CD14-positive monocyte (primary cell): ENCODE data around the gene SDE2. TPM values are rescaled to one million over a fixed set of nuclear protein-coding genes. Genes with fewer than 3 reads are reported as not detected.
A peak's percentile ranks its signal among the peaks of the same experiment; 100 is the strongest.

Experiments used
- DNase-seq, 3 donors: peaks; one replicate each; pipeline ENCODE4 v3.0.0-alpha.2; 2011 to 2022
- H2AFZ ChIP-seq: 2 replicates; pipeline ENCODE4 v1.6.0; 2012; ENCODE audit warnings: mild to moderate bottlenecking, low read depth, low read length, inconsistent platforms; ENCODE audit not compliant: insufficient read depth, poor library complexity, severe bottlenecking
- H3K27ac ChIP-seq, 2 donors: 1 replicate in 1 of 2; 2 replicates in 1 of 2; pipeline ENCODE4 v1.5.1; 2012 to 2013; ENCODE audit warnings: low read length in 2 of 2, control low read depth in 1 of 2, inconsistent platforms in 1 of 2, low read depth in 1 of 2, mild to moderate bottlenecking in 1 of 2
- H3K27me3 ChIP-seq, 2 donors: one replicate each; pipeline versions ENCODE4 v1.6.0 to v1.6.1; 2011 to 2013; ENCODE audit warnings: low read length in 2 of 2; ENCODE audit not compliant: control insufficient read depth in 2 of 2, insufficient read depth in 2 of 2
- H3K36me3 ChIP-seq, 2 donors: replicated peaks in 1 of 2; 1 replicate in 1 of 2; 2 replicates in 1 of 2; pipeline versions ENCODE4 v1.5.1 to v1.6.1; 2012 to 2013; ENCODE audit warnings: low read length in 2 of 2, control low read depth in 1 of 2, inconsistent platforms in 1 of 2, mild to moderate bottlenecking in 1 of 2; ENCODE audit not compliant: insufficient read depth in 2 of 2, control insufficient read depth in 1 of 2
- H3K4me1 ChIP-seq, 2 donors: 1 replicate in 1 of 2; 2 replicates in 1 of 2; pipeline versions ENCODE4 v1.5.1 to v1.6.1; 2012 to 2013; ENCODE audit warnings: low read length in 2 of 2, control low read depth in 1 of 2, inconsistent platforms in 1 of 2, mild to moderate bottlenecking in 1 of 2, moderate library complexity in 1 of 2; ENCODE audit not compliant: insufficient read depth in 2 of 2, control insufficient read depth in 1 of 2
- H3K4me2 ChIP-seq: replicated peaks from 2 replicates; pipeline ENCODE3; 2012; ENCODE audit warnings: low read length, moderate library complexity, mild to moderate bottlenecking; ENCODE audit not compliant: poor library complexity, severe bottlenecking; ENCODE audit errors: extremely low read depth
- H3K4me3 ChIP-seq, 3 experiments: fragments of 200-600 bp in 1 of 3; sonication (generic) in 1 of 3; replicated peaks in 1 of 3; 1 replicate in 2 of 3; 2 replicates in 1 of 3; pipeline ENCODE4 v1.5.1; 2011 to 2013; ENCODE audit warnings: low read length in 3 of 3, mild to moderate bottlenecking in 3 of 3, control low read depth in 2 of 3, low read depth in 2 of 3, inconsistent platforms in 1 of 3, moderate library complexity in 1 of 3
- H3K79me2 ChIP-seq: 2 replicates; pipeline ENCODE4 v1.6.0; 2012; ENCODE audit warnings: mild to moderate bottlenecking, control low read depth, inconsistent platforms, low read length, moderate library complexity; ENCODE audit not compliant: insufficient read depth
- H3K9ac ChIP-seq: 2 replicates; pipeline ENCODE4 v1.6.0; 2017; ENCODE audit warnings: low read length, mild to moderate bottlenecking; ENCODE audit not compliant: insufficient read depth, poor library complexity, severe bottlenecking
- H3K9me3 ChIP-seq, 2 donors: replicated peaks in 1 of 2; 1 replicate in 1 of 2; 2 replicates in 1 of 2; pipeline versions ENCODE4 v1.5.1 to v1.6.1; 2012 to 2013; ENCODE audit warnings: low read length in 2 of 2, control low read depth in 1 of 2; ENCODE audit not compliant: control insufficient read depth in 1 of 2, insufficient read depth in 1 of 2
- H4K20me1 ChIP-seq: 2 replicates; pipeline ENCODE4 v1.6.0; 2012; ENCODE audit warnings: mild to moderate bottlenecking, low read length, control low read depth, moderate library complexity; ENCODE audit not compliant: insufficient read depth
- H3K27ac Mint-ChIP-seq, 7 donors: one replicate each; pipeline ENCODE4 v1.8.0; 2020; ENCODE audit warnings: mild to moderate bottlenecking in 7 of 7, mixed read lengths in 7 of 7, moderate library complexity in 6 of 7, inconsistent platforms in 2 of 7
- H3K27me3 Mint-ChIP-seq, 3 donors: one replicate each; pipeline ENCODE4 v1.8.0; 2021 to 2022; ENCODE audit warnings: low read depth in 3 of 3, mild to moderate bottlenecking in 3 of 3, mixed read lengths in 3 of 3, moderate library complexity in 3 of 3, inconsistent platforms in 1 of 3
- H3K36me3 Mint-ChIP-seq, 2 donors: one replicate each; pipeline ENCODE4 v1.8.0; 2020; ENCODE audit warnings: mixed read lengths in 2 of 2, inconsistent platforms in 1 of 2, mild to moderate bottlenecking in 1 of 2
- H3K4me1 Mint-ChIP-seq: one replicate; pipeline ENCODE4 v1.8.0; 2020; ENCODE audit warnings: mild to moderate bottlenecking, mixed read lengths
- H3K4me3 Mint-ChIP-seq, 2 donors: one replicate each; pipeline ENCODE4 v1.8.0; 2020; ENCODE audit warnings: mild to moderate bottlenecking in 2 of 2, mixed read lengths in 2 of 2, moderate library complexity in 1 of 2
- H3K9me3 Mint-ChIP-seq, 7 donors: one replicate each; pipeline ENCODE4 v1.8.0; 2020 to 2022; ENCODE audit warnings: mixed read lengths in 7 of 7, mild to moderate bottlenecking in 6 of 7, moderate library complexity in 6 of 7, inconsistent platforms in 2 of 7
- WGBS: methylation state at CpG from one replicate; pipeline ENCODE4 v1.1.5; 2013; ENCODE audit warnings: missing lambda C conversion rate; ENCODE audit not compliant: insufficient coverage; 5-methylcytosine and 5-hydroxymethylcytosine counted together
- intact Hi-C, 2 donors: fragments of 100-400 bp; cut with micrococcal nuclease; formaldehyde crosslinking; loops; one replicate each; pipeline versions ENCODE4 v1.15.0 to v1.15.1; 2023
- polyA plus RNA-seq, 3 donors: library from polyadenylated mRNA; depleted of rRNA in 1 of 3; unstranded in 2 of 3; stranded (reverse) in 1 of 3; fragments of 300-500 nt in 2 of 3; fragments of >200 nt in 1 of 3; fragmentation: Illumina TruSeq in 2 of 3; gene quantifications; 1 replicate in 2 of 3; 2 replicates in 1 of 3; pipeline ENCODE4 v1.2.3, GENCODE V29; 2012 to 2021
- TF ChIP-seq, protein P1 (sequence below): fragments of 200-600 bp; IDR thresholded peaks from one replicate; pipeline ENCODE4 v1.8.0; 2022; ENCODE audit warnings: antibody characterized with exemption, mild to moderate bottlenecking

The SDE2 gene
- polyA plus RNA-seq, 3 donors, result 6.8 to 18.0 (median 8.4) TPM

DNA sequence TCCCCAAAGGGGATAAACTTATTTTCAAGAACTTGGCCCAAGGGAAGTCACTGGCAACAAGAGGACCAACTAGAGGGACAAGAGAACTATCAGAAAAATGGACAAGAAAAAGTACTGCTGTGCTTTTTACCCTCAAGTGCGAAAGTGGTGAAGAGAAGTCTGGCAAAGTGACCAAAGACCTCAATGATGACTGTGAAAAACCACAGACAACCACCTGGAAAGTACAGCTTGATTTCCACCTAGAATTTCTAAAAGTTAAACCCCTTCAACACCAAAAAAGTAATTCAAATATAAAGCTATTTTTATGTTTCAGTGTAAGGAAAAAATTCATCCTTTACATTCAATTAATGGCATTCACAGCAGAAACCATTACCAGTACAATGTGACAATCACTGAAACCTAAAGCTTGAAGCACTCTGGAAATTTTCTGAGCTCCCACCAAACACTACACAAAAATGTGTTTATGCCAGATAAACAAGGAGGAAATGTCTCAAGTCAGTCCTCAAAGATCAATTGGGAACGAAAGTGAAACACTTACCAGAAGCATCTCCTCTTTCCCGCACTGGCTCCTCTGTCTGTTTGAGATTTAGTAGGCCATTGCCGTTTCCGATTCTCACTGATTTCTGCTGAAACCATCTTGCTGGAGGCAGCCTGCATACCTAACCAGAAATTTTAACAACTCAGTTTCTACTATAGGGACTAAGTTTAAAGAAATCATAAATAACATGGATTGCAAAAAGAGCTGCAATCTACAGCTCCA lies 8.3 kb downstream of the SDE2 start:
- Mint-ChIP-seq H3K9me3 (no peaks in the 10 kb centered on the region), H3K27me3 (peaks cover 0 to 1% (median 0%) of the 10 kb centered on the region in 3 donors), H3K4me3 (no peak overlapping the region), H3K36me3 (peaks cover 72 to 84% of the 10 kb centered on the region in 2 donors), H3K4me1 (peaks cover 7% of the 10 kb centered on the region), H3K27ac (peak overlapping the region in 1 of 7 donors; percentile 50)
- Histone ChIP-seq H3K4me3 (no peak overlapping the region), H3K9ac (no peak overlapping the region), H3K9me3 (no peaks in the 10 kb centered on the region), H2AFZ (no peak overlapping the region), H3K79me2 (peaks cover 39% of the 10 kb centered on the region), H3K4me1 (no peaks in the 10 kb centered on the region), H3K27me3 (no peaks in the 10 kb centered on the region), H3K36me3 (peaks cover 78 to 94% of the 10 kb centered on the region in 2 donors), H3K27ac (no peak overlapping the region), H3K4me2 (no peak overlapping the region), H4K20me1 (peaks cover 43% of the 10 kb centered on the region)
- DNase-seq, result no peak
- TF ChIP-seq, protein P1, sequence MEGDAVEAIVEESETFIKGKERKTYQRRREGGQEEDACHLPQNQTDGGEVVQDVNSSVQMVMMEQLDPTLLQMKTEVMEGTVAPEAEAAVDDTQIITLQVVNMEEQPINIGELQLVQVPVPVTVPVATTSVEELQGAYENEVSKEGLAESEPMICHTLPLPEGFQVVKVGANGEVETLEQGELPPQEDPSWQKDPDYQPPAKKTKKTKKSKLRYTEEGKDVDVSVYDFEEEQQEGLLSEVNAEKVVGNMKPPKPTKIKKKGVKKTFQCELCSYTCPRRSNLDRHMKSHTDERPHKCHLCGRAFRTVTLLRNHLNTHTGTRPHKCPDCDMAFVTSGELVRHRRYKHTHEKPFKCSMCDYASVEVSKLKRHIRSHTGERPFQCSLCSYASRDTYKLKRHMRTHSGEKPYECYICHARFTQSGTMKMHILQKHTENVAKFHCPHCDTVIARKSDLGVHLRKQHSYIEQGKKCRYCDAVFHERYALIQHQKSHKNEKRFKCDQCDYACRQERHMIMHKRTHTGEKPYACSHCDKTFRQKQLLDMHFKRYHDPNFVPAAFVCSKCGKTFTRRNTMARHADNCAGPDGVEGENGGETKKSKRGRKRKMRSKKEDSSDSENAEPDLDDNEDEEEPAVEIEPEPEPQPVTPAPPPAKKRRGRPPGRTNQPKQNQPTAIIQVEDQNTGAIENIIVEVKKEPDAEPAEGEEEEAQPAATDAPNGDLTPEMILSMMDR, result no peak
- no CpG with 5 or more reads among the region's 5 CpGs for WGBS
- intact Hi-C loops, result no loop called here

DNA sequence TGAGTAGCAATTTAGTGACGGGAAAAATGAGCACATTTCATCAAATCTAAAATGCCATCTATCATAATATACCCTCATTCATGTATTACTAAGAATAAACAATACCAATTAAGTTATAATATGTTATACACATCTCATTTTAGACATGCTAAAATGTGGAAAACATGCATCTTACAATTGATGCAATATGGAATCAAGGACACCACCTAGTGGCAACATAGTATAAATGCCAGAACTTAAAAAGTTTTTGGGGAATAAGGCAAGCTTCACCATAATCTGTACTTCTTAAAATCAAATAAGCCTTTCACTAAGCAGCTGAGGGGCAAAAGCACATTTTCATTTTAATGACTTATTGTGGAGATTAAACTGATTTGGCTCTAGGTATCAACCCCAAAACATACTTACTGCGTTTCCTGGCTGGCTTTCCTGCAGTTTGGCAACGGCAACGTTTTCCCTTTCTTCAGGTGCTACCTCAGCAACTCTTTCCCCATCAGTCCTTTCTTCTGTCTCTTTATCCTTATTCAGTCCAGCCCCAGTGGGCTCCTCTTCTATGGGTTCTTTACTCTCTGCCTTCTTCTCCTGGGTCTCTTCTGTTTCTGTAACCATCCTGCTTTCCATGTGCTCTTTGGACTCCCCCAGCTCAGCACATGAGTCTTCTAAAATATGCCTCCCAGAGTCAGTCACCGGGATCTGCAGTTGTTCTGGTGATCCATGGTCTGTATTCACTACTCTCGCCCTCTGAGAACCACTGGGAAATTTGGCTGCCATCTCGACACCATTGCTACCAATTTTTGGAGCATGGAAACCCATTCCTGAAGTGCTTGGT lies 11.4 kb downstream of the SDE2 start:
- Histone ChIP-seq H3K9me3 (no peaks in the 10 kb centered on the region), H3K36me3 (peaks cover 89 to 94% of the 10 kb centered on the region in 2 donors), H3K9ac (no peak overlapping the region), H3K4me3 (no peak overlapping the region), H4K20me1 (peaks cover 26% of the 10 kb centered on the region), H3K4me2 (no peak overlapping the region), H3K27ac (no peak overlapping the region), H3K27me3 (no peaks in the 10 kb centered on the region), H3K4me1 (no peaks in the 10 kb centered on the region), H2AFZ (no peak overlapping the region), H3K79me2 (peaks cover 12% of the 10 kb centered on the region)
- DNase-seq, result peak in 2 of 3 donors; percentile 41 to 59
- H3K27me3 Mint-ChIP-seq, result peaks cover 0 to 1% (median 0%) of the 10 kb centered on the region in 3 donors
- H3K4me1 Mint-ChIP-seq, result peaks cover 4% of the 10 kb centered on the region
- peaks cover 0 to 1% (median 0%) of the 10 kb centered on the region in 7 donors for H3K9me3 Mint-ChIP-seq
- peak overlapping the region in 4 of 7 donors; percentile 15 to 88 (median 38) for H3K27ac Mint-ChIP-seq
- H3K36me3 Mint-ChIP-seq, result peaks cover 77 to 91% of the 10 kb centered on the region in 2 donors
- WGBS, result 94% methylated on average over 6 of the region's 7 CpGs
- H3K4me3 Mint-ChIP-seq, result no peak overlapping the region
- intact Hi-C loops, result no loop called here
- TF ChIP-seq, protein P1, result peak; percentile 89
